GM19099 (cell line): ENCODE data around the gene CNTN4.

Experiments used
- POLR2A ChIP-seq: IDR thresholded peaks from 3 replicates; pipeline ENCODE4 v1.6.1; 2011; ENCODE audit warnings: low read depth; ENCODE audit not compliant: insufficient read length; ENCODE audit errors: extremely low read depth

The CNTN4 gene

GRCh38 chr3:2869905-2870304 is 771.2 kb downstream of the CNTN4 start:
- no peak for TF ChIP-seq POLR2A

GRCh38 chr3:2870724-2871333 is 772.2 kb downstream of the CNTN4 start:
- no peak for TF ChIP-seq POLR2A

- TF ChIP-seq POLR2A = no peak
Measured at GRCh38 chr3:2872884-2873283, 774.2 kb downstream of the CNTN4 start.

- TF ChIP-seq POLR2A = no peak
Measured at GRCh38 chr3:2873986-2874385, 775.3 kb downstream of the CNTN4 start.

- TF ChIP-seq POLR2A = no peak
Measured at GRCh38 chr3:2875699-2876098, 777.0 kb downstream of the CNTN4 start.

- TF ChIP-seq POLR2A = no peak
Measured at GRCh38 chr3:2876362-2876761, 777.7 kb downstream of the CNTN4 start.

- TF ChIP-seq POLR2A = no peak
Measured at GRCh38 chr3:2879023-2879422, 780.4 kb downstream of the CNTN4 start.

- TF ChIP-seq POLR2A = no peak
Measured at GRCh38 chr3:2879587-2879986, 780.9 kb downstream of the CNTN4 start.

GRCh38 chr3:2880218-2880756 is 781.6 kb downstream of the CNTN4 start:
- no peak for TF ChIP-seq POLR2A

- TF ChIP-seq POLR2A = no peak
Measured at GRCh38 chr3:2883283-2883682, 784.6 kb downstream of the CNTN4 start.

GRCh38 chr3:2888592-2888991 is 789.9 kb downstream of the CNTN4 start:
- TF ChIP-seq POLR2A = no peak

- TF ChIP-seq POLR2A = no peak
Measured at GRCh38 chr3:2889736-2890135, 791.1 kb downstream of the CNTN4 start.

- TF ChIP-seq POLR2A = no peak
Measured at GRCh38 chr3:2896308-2896939, 797.8 kb downstream of the CNTN4 start.

GRCh38 chr3:2897821-2898220 is 799.2 kb downstream of the CNTN4 start:
- TF ChIP-seq POLR2A = no peak

GRCh38 chr3:2898591-2899353 is 800.1 kb downstream of the CNTN4 start:
- TF ChIP-seq POLR2A = no peak

- no peak for TF ChIP-seq POLR2A
Measured at GRCh38 chr3:2904054-2904453, 805.4 kb downstream of the CNTN4 start.
